ENCODE measurements around the gene LYSET.
"Not testable (repeated sequence)": the region's sequence is repeated elsewhere in the genome, so short reads cannot be mapped to it uniquely, and the experiment has no call there.

The LYSET gene, protein sequence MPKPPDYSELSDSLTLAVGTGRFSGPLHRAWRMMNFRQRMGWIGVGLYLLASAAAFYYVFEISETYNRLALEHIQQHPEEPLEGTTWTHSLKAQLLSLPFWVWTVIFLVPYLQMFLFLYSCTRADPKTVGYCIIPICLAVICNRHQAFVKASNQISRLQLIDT

DNA sequence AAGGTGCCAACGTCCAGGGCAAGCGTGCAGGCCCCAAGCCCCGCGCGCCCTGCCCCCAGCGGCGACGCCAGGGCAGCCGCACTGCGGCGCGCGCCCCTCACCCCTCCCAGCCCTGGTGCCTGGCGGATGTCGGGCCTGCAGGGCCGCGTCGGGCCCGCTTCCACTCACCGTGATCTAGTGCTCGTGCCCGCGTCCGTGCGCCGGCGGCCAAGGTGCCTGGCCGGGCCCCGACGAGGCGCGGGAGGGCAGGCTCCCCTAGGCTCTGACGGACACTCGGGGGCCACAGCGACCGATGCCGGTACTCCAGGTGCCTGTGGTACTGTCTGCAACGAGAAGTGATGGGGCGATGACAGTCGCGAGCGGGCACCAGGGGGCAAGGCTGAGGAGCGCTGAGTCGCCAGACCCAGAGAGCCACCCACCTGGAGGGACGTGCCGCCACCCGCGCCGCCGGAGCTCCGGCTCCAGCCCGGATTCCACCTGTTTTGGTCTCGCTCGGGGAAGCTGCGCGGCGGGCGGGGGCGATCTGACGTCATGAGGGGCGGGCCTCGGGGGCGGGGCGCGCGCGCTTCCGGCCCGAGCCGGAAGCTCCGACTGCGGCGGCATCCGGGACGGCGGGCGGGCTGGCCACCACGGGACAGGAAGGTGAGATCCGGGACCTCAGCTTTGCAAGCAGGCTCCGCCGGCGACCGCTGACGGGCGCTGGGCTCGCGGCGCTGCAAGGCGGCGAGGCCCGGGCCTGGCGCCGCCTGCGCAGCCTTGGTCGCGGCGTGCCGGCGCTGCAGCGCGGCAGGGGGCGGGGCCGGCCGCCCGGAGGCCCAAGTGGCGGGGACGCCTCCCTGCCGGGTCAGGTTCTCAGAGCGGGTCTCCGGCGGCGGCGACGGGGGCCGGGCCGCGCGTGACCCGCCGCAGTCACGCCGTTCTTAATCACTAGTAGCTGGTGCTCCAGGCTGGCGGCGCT is at the start of gene LYSET, which contains the start of gene MOAP1:
Gene LYSET (plus strand): TSS at position 927 of the 958 bp plus-strand sequence. CDS start 89 bp downstream, outside the sequence.
Gene MOAP1 (minus strand): TSS at position 507 of the 958 bp plus-strand sequence. CDS start 655 bp downstream, outside the sequence.
- Histone ChIP-seq H3K4me3 (ENCODE audit: low read length) (peak within 1 kb of the TSS; percentile 99), H3K4me1 (ENCODE audit: control insufficient read depth, low read depth, low read length) (peaks cover 5% of the 10 kb centered on the region), H3K9me3 (ENCODE audit: control insufficient read depth, low read depth, low read length) (no peaks in the 10 kb centered on the region), H3K36me3 (ENCODE audit: control insufficient read depth, low read depth, low read length) (peaks cover 16% of the 10 kb centered on the region), H3K9ac (ENCODE audit: low read length) (peak within 1 kb of the TSS; percentile 82), H3K27ac (ENCODE audit: low read length) (no peak within 1 kb of the TSS), H3K27me3 (ENCODE audit: control insufficient read depth, insufficient read depth, low read length) (no peaks in the 10 kb centered on the region)

DNA sequence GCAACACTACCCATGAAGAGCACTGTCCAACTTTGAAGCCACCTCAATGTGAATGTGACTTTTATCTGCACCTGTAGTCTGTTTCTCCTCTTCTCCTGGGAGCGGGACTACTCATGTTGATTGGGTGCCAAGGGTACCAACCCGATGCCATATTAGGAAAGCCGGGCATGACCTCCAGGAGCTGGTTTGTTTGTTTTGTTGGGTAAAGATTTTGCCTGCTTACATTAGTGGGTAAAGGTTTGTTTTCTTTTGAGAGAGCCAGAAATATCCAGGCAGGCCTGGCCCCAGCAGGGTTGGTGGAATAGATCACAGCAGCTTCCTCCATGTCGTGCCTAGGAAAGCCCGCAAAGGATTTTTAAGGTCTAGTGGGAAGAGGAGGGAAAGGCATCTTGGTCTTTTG is 49.7 kb upstream of the LYSET start:
- Histone ChIP-seq H3K27me3 (ENCODE audit: control insufficient read depth, insufficient read depth, low read length) (no peaks in the 10 kb centered on the region), H3K36me3 (ENCODE audit: control insufficient read depth, low read depth, low read length) (no peaks in the 10 kb centered on the region), H3K27ac (ENCODE audit: low read length) (no peak overlapping the region), H3K9me3 (ENCODE audit: control insufficient read depth, low read depth, low read length) (no peaks in the 10 kb centered on the region), H3K4me1 (ENCODE audit: control insufficient read depth, low read depth, low read length) (no peaks in the 10 kb centered on the region), H3K9ac (ENCODE audit: low read length) (no peak overlapping the region), H3K4me3 (ENCODE audit: low read length) (no peak overlapping the region)

DNA sequence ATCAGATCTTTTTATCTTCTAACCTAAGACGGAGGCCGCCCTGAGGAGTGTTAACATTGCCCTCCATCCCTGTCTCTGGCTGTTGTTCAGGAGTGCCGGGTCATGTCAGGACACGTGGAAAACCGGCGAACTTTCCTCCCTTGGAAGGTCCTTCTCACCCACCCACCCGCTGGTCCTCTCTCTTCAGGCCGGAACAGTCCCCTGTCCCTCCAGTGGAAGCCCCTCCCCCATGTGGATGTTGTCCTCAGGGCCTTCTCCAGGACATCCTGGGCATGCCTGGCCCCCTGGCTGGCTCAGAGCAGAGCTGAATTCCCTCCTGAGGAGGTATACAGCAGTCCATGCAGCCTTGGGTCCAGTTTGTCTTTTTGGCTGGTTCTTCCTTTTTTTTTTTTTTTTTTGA is 49.1 kb upstream of the LYSET start:
- H3K27ac ChIP-seq (ENCODE audit: low read length) = no peak overlapping the region
- no peaks in the 10 kb centered on the region for H3K36me3 ChIP-seq (ENCODE audit: control insufficient read depth, low read depth, low read length)
- no peaks in the 10 kb centered on the region for H3K4me1 ChIP-seq (ENCODE audit: control insufficient read depth, low read depth, low read length)
- H3K27me3 ChIP-seq (ENCODE audit: control insufficient read depth, insufficient read depth, low read length) = no peaks in the 10 kb centered on the region
- no peak overlapping the region for H3K9ac ChIP-seq (ENCODE audit: low read length)
- no peaks in the 10 kb centered on the region for H3K9me3 ChIP-seq (ENCODE audit: control insufficient read depth, low read depth, low read length)
- H3K4me3 ChIP-seq (ENCODE audit: low read length) = no peak overlapping the region

DNA sequence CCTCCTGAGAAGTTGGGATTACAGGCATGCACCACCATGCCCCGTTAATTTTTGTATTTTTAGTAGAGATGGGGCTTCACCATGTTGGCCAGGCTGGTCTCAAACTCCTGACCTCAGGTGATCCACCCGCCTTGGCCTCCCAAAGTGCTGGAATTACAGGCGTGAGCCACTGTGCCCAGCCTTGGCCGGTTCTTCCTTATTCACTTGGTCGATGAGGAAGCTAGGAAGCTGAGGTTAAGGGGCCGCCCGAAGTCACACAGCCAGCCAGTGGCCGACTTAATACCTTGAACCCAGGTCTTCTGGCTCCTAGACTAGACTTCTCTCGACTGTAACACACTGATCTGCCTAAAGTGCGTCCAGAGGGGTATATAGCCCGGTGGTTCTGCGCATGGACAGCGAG is 48.6 kb upstream of the LYSET start:
- H3K9ac ChIP-seq (ENCODE audit: low read length); H3K27me3 ChIP-seq (ENCODE audit: control insufficient read depth, insufficient read depth, low read length); H3K4me1 ChIP-seq (ENCODE audit: control insufficient read depth, low read depth, low read length); H3K36me3 ChIP-seq (ENCODE audit: control insufficient read depth, low read depth, low read length); H3K27ac ChIP-seq (ENCODE audit: low read length); H3K4me3 ChIP-seq (ENCODE audit: low read length); H3K9me3 ChIP-seq (ENCODE audit: control insufficient read depth, low read depth, low read length): not testable (repeated sequence)

DNA sequence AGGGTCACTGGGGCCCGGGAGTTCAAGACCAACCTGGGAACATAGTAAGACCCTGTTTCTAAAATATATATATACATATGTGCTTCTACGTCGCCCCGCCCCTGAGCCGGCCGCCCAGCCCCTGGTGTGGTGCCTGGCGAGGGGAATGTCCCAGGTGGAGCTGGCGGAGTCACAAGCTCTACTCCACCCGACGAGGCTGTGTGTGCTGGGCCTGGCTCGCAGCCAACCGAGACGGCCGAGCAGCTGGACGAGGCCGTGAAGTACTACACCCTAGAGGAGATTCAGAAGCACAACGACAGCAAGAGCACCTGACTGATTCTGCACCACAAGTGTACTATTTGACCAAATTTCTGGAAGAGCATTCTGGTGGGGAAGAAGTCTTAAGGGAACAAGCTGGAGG is 47.3 kb upstream of the LYSET start:
- Histone ChIP-seq H3K27me3 (ENCODE audit: control insufficient read depth, insufficient read depth, low read length) (no peaks in the 10 kb centered on the region), H3K4me3 (ENCODE audit: low read length) (no peak overlapping the region), H3K36me3 (ENCODE audit: control insufficient read depth, low read depth, low read length) (no peaks in the 10 kb centered on the region), H3K27ac (ENCODE audit: low read length) (no peak overlapping the region), H3K9ac (ENCODE audit: low read length) (no peak overlapping the region), H3K4me1 (ENCODE audit: control insufficient read depth, low read depth, low read length) (no peaks in the 10 kb centered on the region), H3K9me3 (ENCODE audit: control insufficient read depth, low read depth, low read length) (no peaks in the 10 kb centered on the region)

DNA sequence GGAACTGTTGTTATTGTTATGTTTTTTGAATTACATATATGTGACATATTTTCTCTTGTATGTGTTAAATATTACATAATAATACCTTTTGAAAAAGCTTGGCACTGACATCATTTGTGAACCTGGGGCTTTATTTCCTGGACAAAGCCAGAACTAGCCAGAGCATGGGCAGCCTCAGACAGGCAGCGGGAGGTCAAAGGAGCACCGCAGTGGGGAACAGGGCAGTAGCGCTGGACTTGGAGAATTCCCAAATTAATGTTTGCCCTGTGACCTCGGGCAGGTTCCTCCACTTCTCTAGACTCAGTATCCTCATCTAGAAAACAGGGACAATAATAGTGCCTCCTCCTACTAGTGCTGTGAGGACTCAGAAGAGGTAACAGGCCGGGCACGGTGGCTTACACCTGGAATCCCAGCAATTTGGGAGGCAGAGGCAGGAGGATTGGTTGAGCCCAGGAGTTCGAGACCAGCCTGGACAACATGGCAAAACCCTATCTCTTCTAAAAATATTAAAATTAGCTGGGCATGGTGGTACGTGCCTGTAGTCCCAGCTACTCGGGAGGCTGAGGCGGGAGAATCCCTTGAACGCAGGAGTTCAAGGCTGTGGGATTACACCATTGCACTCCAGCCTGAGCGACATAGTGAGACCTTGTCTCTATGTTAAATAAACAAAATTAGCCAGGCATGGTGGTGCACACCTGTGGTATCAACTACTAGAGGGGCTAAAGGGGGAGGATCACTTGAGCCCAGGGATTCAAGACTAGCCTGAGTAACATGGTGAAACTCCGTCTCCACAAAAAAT is 42.1 kb upstream of the LYSET start:
- no peaks in the 10 kb centered on the region for H3K4me1 ChIP-seq (ENCODE audit: control insufficient read depth, low read depth, low read length)
- H3K27me3 ChIP-seq (ENCODE audit: control insufficient read depth, insufficient read depth, low read length) = no peaks in the 10 kb centered on the region
- no peak overlapping the region for H3K4me3 ChIP-seq (ENCODE audit: low read length)
- no peak overlapping the region for H3K27ac ChIP-seq (ENCODE audit: low read length)
- no peaks in the 10 kb centered on the region for H3K9me3 ChIP-seq (ENCODE audit: control insufficient read depth, low read depth, low read length)
- H3K36me3 ChIP-seq (ENCODE audit: control insufficient read depth, low read depth, low read length) = no peaks in the 10 kb centered on the region
- no peak overlapping the region for H3K9ac ChIP-seq (ENCODE audit: low read length)

DNA sequence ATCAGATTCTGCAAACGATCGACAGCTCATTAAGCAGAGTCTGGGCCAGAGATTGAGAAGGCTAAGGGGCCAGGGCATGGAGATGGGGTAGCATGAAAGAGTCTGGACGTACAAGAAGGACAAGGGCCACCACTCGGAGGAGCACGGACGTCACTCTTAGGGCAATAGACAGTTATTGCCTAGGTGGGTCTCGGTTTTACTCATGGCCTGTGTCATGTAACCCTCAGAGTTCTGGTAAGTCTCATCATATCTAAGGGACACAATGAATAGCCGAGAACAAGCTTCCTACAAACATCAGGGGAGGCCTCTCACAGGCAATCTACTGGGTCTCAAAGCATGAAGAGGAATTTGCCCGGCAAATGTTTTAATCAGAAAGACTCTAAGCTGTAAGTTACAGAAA is 39.0 kb upstream of the LYSET start:
- H3K27ac ChIP-seq (ENCODE audit: low read length) = no peak overlapping the region
- no peak overlapping the region for H3K9ac ChIP-seq (ENCODE audit: low read length)
- H3K9me3 ChIP-seq (ENCODE audit: control insufficient read depth, low read depth, low read length) = no peaks in the 10 kb centered on the region
- H3K27me3 ChIP-seq (ENCODE audit: control insufficient read depth, insufficient read depth, low read length) = no peaks in the 10 kb centered on the region
- H3K4me3 ChIP-seq (ENCODE audit: low read length) = no peak overlapping the region
- H3K36me3 ChIP-seq (ENCODE audit: control insufficient read depth, low read depth, low read length) = no peaks in the 10 kb centered on the region
- H3K4me1 ChIP-seq (ENCODE audit: control insufficient read depth, low read depth, low read length) = no peaks in the 10 kb centered on the region

DNA sequence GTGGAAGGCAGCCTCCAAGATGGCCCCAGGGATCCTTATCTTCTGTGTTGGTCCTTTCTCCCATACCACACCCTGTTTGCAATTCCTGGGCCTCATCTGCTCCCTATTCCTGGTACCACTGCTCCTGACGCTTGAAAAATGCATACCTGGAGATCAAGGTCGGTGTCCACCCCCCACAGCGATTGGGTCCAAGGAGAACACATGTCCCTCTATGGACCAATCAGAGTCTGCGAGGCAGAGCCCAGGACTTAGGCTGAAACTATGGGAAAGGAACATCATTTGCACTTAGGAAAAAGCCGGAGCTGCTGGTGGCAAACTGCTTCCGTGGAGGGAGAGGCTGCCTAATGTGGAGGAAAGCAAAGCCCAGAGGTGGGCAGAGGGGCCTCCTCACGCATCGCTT is 36.1 kb upstream of the LYSET start:
- H3K9me3 ChIP-seq (ENCODE audit: control insufficient read depth, low read depth, low read length) = no peaks in the 10 kb centered on the region
- H3K9ac ChIP-seq (ENCODE audit: low read length) = no peak overlapping the region
- H3K4me1 ChIP-seq (ENCODE audit: control insufficient read depth, low read depth, low read length) = no peaks in the 10 kb centered on the region
- no peaks in the 10 kb centered on the region for H3K27me3 ChIP-seq (ENCODE audit: control insufficient read depth, insufficient read depth, low read length)
- H3K4me3 ChIP-seq (ENCODE audit: low read length) = no peak overlapping the region
- H3K27ac ChIP-seq (ENCODE audit: low read length) = no peak overlapping the region
- no peaks in the 10 kb centered on the region for H3K36me3 ChIP-seq (ENCODE audit: control insufficient read depth, low read depth, low read length)

DNA sequence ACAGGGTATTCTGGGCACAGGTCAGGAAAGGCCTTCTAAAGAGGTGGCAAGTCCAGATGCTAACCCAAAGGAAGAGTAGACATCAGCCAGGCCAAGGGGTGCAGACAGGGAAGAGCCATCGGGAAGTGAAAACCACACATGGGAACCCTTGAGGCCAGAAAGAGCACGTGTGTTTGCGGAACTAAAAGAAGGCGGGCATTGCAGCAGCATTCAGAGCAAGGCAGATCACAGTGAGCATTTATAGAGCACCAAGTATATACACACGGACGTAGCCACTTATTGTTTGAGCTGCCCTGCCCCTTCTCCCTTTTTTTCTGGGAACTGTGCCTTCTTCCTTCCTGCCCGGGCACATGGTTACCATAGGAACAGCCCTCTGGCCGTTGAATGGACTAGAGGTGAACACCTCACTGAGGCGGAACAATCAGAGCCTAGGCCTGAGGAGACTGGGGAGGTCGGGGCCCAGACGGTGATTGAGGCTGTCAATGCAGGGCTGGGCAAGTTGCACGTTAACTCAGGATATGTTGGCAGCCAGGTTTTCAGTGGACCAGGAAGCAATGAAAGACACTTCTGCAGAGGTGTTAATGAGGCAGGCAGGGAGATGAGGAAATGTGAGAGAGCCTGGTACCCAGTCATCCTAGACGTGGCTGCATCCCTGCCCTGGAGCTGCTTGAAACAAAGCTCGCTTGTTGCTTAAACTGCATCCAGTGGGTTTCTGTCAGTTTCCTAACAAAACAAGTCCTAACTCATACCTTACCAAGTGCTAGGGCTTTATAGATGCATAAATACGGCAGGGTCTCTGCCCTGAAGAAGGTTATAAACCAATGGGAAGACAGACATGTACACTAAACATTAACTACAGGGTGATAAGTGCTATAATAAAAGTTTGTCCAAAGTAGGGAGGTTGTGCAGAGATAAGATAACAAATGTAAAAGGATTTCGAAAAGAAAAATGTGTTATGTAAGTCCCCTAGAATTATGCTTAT is 34.6 kb upstream of the LYSET start:
- Histone ChIP-seq H3K27ac (ENCODE audit: low read length) (no peak overlapping the region), H3K4me1 (ENCODE audit: control insufficient read depth, low read depth, low read length) (no peaks in the 10 kb centered on the region), H3K9ac (ENCODE audit: low read length) (no peak overlapping the region), H3K36me3 (ENCODE audit: control insufficient read depth, low read depth, low read length) (no peaks in the 10 kb centered on the region), H3K27me3 (ENCODE audit: control insufficient read depth, insufficient read depth, low read length) (no peaks in the 10 kb centered on the region), H3K9me3 (ENCODE audit: control insufficient read depth, low read depth, low read length) (no peaks in the 10 kb centered on the region), H3K4me3 (ENCODE audit: low read length) (no peak overlapping the region)

DNA sequence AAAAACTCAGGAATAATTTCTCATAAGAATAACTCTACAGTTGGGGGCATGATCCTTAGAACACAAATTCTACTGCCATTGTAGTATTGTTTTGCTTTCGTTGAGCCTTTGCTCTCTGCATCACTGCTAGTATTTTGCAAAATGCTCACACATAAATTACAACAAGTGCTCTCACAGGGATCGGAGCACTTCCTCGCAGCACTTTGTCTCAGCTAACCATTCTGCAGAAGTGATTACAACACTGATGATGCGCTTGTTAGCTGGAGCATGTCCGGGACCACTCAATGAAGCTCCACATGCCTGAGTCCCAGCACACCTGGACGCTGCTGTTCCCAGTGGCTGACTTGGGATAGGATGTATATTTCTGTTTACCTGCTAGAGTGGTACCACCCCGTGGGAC is 32.0 kb upstream of the LYSET start:
- no peak overlapping the region for H3K27ac ChIP-seq (ENCODE audit: low read length)
- H3K9ac ChIP-seq (ENCODE audit: low read length) = no peak overlapping the region
- H3K36me3 ChIP-seq (ENCODE audit: control insufficient read depth, low read depth, low read length) = no peaks in the 10 kb centered on the region
- no peaks in the 10 kb centered on the region for H3K4me1 ChIP-seq (ENCODE audit: control insufficient read depth, low read depth, low read length)
- no peaks in the 10 kb centered on the region for H3K27me3 ChIP-seq (ENCODE audit: control insufficient read depth, insufficient read depth, low read length)
- no peak overlapping the region for H3K4me3 ChIP-seq (ENCODE audit: low read length)
- H3K9me3 ChIP-seq (ENCODE audit: control insufficient read depth, low read depth, low read length) = no peaks in the 10 kb centered on the region
